GM18499 (cell line): ENCODE measurements around the gene SEMA3C.
A peak's percentile ranks its signal among the peaks of the same experiment; 100 is the strongest.

Source experiments
- ATAC-seq: cut with Tn5 transposase; IDR thresholded peaks from one replicate; pipeline ENCODE4 v1.9.1; 2021; ENCODE audit warnings: moderate number of reproducible peaks; ENCODE audit not compliant: insufficient read depth, unreplicated experiment

The SEMA3C gene

DNA sequence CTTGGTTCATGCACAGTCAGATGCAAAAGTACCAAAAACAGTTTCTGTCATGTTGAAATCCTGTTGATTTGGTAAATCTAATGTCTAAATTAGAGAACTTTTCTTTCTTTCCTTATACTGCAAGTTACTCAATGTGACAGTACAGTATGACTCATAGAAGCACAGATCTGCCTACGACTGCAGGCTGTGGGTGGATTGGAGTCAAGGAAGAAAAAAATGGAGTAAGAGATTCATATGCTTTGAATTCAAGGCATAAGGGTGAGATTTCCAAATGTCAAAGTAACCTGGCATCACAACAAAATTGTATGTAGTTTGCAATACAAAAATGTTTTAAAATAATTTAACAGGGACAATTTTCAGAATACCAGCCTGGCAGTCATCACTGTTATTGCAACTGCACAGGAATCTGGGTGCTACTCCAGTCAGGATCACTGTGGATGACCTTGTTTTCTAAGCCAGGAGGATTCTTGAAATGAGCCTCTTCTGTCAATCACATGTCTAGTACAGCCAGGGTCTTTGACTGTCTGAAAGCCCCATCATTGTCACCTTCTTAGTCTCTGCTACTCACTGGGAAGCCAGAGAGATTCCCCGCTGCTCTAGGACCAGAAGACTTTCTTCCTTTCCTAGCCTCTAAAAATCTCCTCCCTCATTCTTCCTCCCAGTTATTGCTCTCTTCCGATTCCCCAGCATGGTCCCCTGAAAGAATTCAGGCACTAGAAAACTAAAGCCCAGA is 196.8 kb downstream of the SEMA3C start:
- no peak for ATAC-seq

DNA sequence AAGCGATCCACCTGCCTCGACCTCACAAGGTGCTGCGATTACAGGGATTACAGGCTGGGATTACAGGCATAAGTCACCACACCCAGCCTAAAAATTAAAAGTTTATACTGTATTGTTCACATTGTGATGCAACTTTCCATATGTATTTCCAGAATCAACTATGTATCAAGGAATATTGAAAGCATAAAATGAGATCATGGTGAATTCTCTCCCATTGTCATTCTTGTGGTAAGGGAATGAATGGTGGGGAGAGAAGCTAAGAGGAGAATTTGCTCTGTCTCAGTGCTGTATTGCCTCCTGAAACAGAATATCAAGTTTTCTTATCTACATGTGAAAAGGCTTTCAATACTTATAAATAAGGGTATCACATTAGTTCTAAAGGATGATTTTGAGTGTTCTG is 198.7 kb downstream of the SEMA3C start:
- ATAC-seq, result no peak

DNA sequence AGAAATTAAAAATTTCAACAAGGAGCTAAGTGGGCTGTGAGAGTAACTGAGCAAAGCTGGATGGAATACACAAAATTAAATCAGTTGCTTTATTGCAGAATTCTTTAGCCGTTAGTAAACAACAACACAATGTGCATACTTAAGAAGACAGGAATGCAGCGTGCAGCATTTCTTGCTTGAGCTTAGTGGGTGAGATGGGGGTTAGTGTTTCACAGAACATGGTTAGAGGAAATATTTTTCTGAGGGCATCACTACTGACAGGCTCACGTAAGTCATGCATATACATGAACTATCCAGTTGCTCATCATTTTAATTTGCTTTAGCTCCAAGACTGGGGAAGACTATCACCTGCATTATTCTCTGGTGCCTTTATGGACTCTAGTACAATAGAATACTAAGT is 199.6 kb downstream of the SEMA3C start:
- no peak for ATAC-seq

DNA sequence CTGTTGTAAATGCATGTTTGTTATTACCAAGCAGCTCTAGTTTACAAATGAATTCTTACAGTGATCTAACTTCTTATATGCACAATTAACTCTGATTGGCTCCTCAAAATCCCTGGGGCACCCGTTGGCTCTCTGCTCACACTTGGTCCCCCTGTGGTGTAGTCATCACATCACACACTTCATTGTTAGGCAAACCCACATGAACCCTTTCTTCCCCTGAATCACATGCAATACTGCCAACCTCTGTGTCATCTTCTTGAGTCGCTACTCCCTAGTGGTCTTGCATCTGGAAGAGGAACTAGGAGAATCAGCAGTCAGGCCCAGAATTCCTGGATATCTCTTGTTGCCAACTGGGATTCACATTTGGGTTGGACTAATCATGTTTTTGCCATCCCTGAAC is 207.3 kb downstream of the SEMA3C start:
- no peak for ATAC-seq

DNA sequence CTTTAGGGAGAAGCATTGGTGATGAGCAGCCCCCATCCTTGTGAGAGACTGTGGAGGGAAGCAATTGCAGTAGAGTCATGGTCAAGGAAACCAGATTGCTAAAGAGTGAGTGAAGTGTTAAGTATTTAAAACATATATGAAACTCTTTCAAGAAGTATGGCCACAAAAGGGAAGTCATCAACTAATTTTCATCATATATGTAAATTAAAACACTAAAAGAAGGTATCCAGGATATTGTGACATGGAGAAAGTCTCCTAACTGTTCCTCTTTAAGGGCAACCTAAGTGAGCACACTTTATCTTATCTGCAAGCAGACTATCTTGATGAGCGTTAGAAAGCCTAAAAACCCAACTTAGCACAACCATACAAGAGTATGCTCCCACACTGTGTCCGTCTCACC is 210.7 kb downstream of the SEMA3C start:
- ATAC-seq, result no peak

DNA sequence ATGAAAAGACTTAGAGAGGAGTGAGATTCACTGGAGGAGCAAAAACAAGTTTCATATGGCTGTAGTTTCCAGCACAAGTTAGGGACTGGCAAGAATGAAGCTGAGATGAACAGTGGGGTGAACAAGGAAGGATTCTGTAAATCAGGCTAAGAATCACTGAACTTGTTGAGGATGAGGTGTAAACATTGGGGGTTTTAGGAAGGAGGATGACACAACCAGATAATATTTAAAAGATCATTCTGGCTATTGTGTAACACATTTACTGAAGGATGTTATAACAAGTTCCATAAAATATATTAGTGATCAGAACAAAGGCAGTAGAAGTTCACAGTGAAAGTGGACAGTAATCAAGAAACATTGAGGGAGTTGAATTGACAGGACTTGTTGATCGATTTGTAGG is 211.5 kb downstream of the SEMA3C start:
- no peak for ATAC-seq

DNA sequence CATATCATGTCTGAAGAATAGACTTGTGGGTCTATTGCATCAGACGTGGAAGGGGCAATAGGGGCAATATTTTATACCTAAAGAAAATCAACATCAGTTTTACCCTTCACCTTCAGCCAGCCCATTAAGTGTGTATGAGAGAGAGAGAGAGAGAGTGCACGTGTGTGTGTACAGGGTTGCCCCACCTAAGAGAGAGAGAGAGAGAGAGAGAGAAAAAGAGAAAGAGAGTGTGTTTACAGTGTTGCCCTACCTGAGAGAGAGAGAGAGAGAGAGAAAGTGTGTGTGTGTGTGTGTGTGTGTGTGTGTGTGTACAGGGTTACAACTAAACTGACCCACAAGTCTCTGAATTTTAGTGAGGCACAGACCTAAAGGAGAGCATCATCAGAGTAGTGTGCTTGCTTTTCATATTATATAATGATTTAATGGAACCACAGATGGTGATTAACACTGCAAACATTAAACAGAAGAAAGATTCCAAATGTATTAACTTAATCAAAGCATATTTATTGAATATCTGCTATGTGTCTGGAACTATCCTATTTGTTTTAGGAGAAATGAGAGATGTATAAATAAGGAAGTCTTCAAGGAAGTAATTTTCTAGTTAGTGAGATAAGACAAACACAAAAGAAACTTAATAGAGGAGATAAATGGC is 213.6 kb downstream of the SEMA3C start:
- ATAC-seq, result no peak

DNA sequence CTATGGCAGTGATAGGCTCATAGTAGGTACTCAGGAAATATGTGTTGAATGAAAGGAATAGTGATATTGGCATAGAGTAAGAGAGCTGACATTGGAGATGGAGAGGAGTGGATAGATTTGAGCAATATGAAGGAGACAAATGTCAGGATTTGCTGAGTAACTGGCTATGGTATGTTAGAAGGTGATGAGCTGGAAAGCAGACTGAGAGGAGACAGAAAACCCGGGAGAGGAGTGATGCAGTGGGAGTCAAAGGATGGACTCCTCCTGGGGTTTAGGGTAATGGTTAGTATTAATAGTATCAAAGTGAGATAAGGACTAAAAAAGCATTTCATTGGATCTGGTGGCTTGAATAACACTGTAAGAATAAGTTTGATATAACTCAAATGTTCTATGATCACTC is 215.6 kb downstream of the SEMA3C start:
- ATAC-seq, result no peak

DNA sequence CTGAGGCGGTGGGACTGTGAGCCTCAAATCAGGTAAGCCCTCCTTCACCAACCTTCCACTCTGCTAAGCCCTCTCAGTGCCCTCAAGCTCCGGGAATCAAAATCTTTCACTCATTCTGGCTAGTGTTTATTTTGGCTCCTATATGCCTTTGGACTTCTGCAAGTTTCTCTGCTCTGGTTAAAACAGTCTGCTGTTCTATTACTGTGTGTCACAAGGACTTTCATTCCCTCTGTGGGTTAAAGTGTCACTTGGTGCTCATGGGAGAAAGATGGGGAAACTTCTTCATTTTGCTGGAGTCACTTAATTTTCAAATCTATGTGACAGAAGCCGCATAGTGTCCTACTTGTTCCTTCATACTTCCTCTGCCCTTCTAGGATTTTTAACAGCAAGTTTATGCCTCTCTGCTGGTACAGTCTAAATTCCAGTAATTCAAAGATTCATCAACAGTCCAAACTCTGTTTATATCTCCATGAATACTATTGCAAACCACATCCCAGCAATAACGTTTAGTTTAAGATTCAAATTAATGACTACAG is 219.1 kb downstream of the SEMA3C start:
- ATAC-seq, result no peak

DNA sequence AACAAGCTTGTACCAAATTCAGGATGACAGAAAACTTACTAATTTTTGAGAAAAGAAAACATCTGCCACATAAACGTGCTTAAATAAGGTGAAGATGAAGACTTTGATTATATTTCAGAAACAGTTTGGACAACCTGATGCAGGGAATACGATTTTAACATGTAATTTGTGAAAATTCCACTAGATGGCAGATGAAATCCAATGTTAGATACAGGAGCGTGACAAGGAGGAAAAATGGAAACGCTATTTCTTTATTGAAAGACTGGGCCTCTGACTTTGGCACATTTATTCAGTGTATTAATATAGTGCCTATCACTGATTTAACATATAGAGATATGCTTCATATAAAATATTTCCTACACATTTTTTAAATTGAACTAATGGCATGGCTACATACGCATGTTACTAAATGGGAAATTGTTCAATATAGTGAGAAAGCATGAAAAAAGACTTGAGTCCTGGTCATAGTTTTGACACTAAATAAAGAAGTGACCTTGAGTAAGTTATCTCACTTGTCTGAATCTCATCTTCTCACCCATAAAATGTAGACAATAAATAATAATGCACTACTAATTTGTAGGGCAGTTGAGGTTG is 219.7 kb downstream of the SEMA3C start:
- ATAC-seq, result peak; percentile 74
